ENCODE measurements around the gene NPDC1. TPM values are rescaled to one million over a fixed set of nuclear protein-coding genes. Genes with fewer than 3 reads are reported as not detected.
A peak's percentile ranks its signal among the peaks of the same experiment; 100 is the strongest.

Gene NPDC1
- polyA plus RNA-seq, 3 donors, result 0.51 to 2.7 TPM; not detected in 1

GRCh38 chr9:137056739-137057415 lies 10.9 kb upstream of the NPDC1 start:
- no peak for TF ChIP-seq CTCF (IDR thresholded peaks at IDR 0.05)
- Mint-ChIP-seq H3K9me3 (no peaks in the 10 kb centered on the region), H3K27me3 (ENCODE audit: low read depth in 3 of 3) (peaks cover 48 to 64% (median 48%) of the 10 kb centered on the region in 3 donors), H3K4me3 (peak overlapping the region in 1 of 2 donors; percentile 28), H3K27ac (no peak overlapping the region), H3K36me3 (no peaks in the 10 kb centered on the region), H3K4me1 (peaks cover 14% of the 10 kb centered on the region)
- Histone ChIP-seq H3K9ac (ENCODE audit: insufficient read depth, low read length, poor library complexity, severe bottlenecking) (no peak overlapping the region), H3K4me3 (replicated peaks in 1 of 3; ENCODE audit: low read depth in 2 of 3, low read length in 3 of 3) (no peak overlapping the region), H3K4me2 (replicated peaks; ENCODE audit: extremely low read depth, low read length, poor library complexity, severe bottlenecking) (no peak overlapping the region), H2AFZ (ENCODE audit: insufficient read depth, low read depth, low read length, poor library complexity, severe bottlenecking) (no peak overlapping the region), H3K4me1 (ENCODE audit: control insufficient read depth in 1 of 2, insufficient read depth in 2 of 2, low read length in 2 of 2) (peaks cover 0 to 10% of the 10 kb centered on the region in 2 donors), H3K9me3 (replicated peaks in 1 of 2; ENCODE audit: control insufficient read depth in 1 of 2, insufficient read depth in 1 of 2, low read length in 2 of 2) (peaks cover 0 to 5% of the 10 kb centered on the region in 2 donors), H4K20me1 (ENCODE audit: insufficient read depth, low read length) (no peaks in the 10 kb centered on the region), H3K79me2 (ENCODE audit: insufficient read depth, low read length) (no peaks in the 10 kb centered on the region), H3K27ac (ENCODE audit: low read depth in 1 of 2, low read length in 2 of 2) (no peak overlapping the region), H3K27me3 (ENCODE audit: control insufficient read depth in 2 of 2, insufficient read depth in 2 of 2, low read length in 2 of 2) (peaks cover 13 to 34% of the 10 kb centered on the region in 2 donors), H3K36me3 (replicated peaks in 1 of 2; ENCODE audit: control insufficient read depth in 1 of 2, insufficient read depth in 2 of 2, low read length in 2 of 2) (no peaks in the 10 kb centered on the region)
- DNase-seq, result no peak
- WGBS (ENCODE audit: insufficient coverage), result 93% methylated on average over 13 of the region's 17 CpGs
- intact Hi-C loops (cut with micrococcal nuclease), result no loop called here

- no peak for DNase-seq
Measured at GRCh38 chr9:137055385-137056364, 9.7 kb upstream of the NPDC1 start.

More at GRCh38 chr9:137055385-137056364, 9.7 kb upstream of the NPDC1 start:
- no peak overlapping the region for H2AFZ ChIP-seq (ENCODE audit: insufficient read depth, low read depth, low read length, poor library complexity, severe bottlenecking)
- H3K4me2 ChIP-seq (replicated peaks; ENCODE audit: extremely low read depth, low read length, poor library complexity, severe bottlenecking), result no peak overlapping the region
- Mint-ChIP-seq H3K27me3 (ENCODE audit: low read depth in 3 of 3) (peaks cover 45 to 67% (median 47%) of the 10 kb centered on the region in 3 donors), H3K9me3 (no peaks in the 10 kb centered on the region), H3K4me3 (no peak overlapping the region), H3K4me1 (peaks cover 14% of the 10 kb centered on the region), H3K36me3 (no peaks in the 10 kb centered on the region), H3K27ac (no peak overlapping the region)
- H3K9me3 ChIP-seq (replicated peaks in 1 of 2; ENCODE audit: control insufficient read depth in 1 of 2, insufficient read depth in 1 of 2, low read length in 2 of 2), result peaks cover 0 to 5% of the 10 kb centered on the region in 2 donors
- H3K4me3 ChIP-seq (replicated peaks in 1 of 3; ENCODE audit: low read depth in 2 of 3, low read length in 3 of 3), result no peak overlapping the region
- H3K36me3 ChIP-seq (replicated peaks in 1 of 2; ENCODE audit: control insufficient read depth in 1 of 2, insufficient read depth in 2 of 2, low read length in 2 of 2), result no peaks in the 10 kb centered on the region
- peaks cover 0 to 10% of the 10 kb centered on the region in 2 donors for H3K4me1 ChIP-seq (ENCODE audit: control insufficient read depth in 1 of 2, insufficient read depth in 2 of 2, low read length in 2 of 2)
- no peak overlapping the region for H3K27ac ChIP-seq (ENCODE audit: low read depth in 1 of 2, low read length in 2 of 2)
- H3K79me2 ChIP-seq (ENCODE audit: insufficient read depth, low read length), result no peaks in the 10 kb centered on the region
- H3K27me3 ChIP-seq (ENCODE audit: control insufficient read depth in 2 of 2, insufficient read depth in 2 of 2, low read length in 2 of 2), result peaks cover 13 to 43% of the 10 kb centered on the region in 2 donors
- no peaks in the 10 kb centered on the region for H4K20me1 ChIP-seq (ENCODE audit: insufficient read depth, low read length)
- intact Hi-C loops (cut with micrococcal nuclease), result no loop called here
- 78% methylated on average over 24 of the region's 28 CpGs for WGBS (ENCODE audit: insufficient coverage)
- no peak overlapping the region for H3K9ac ChIP-seq (ENCODE audit: insufficient read depth, low read length, poor library complexity, severe bottlenecking)
- TF ChIP-seq CTCF (IDR thresholded peaks at IDR 0.05), result no peak

Data from CD14-positive monocyte (primary cell).